Ammon's horn (tissue), 1 donor: ENCODE results near the gene TPSAB1.
"Not testable (repeated sequence)": the region's sequence is repeated elsewhere in the genome, so short reads cannot be mapped to it uniquely, and the experiment has no call there.

ENCODE experiments used
- DNase-seq: peaks from one replicate; pipeline ENCODE4 v3.0.0-alpha.2; 2016; ENCODE audit warnings: low spot score

The TPSAB1 gene

GRCh38 chr16:1247903-1248537, 7.5 kb downstream of the TPSAB1 start:
- not testable (repeated sequence) for DNase-seq

GRCh38 chr16:1249031-1249755, 8.7 kb downstream of the TPSAB1 start:
- not testable (repeated sequence) for DNase-seq

- DNase-seq: not testable (repeated sequence)
These were observed 13.3 kb downstream of the TPSAB1 start for GRCh38 chr16:1253701-1254364.

- DNase-seq: not testable (repeated sequence)
These were observed 14.3 kb downstream of the TPSAB1 start for GRCh38 chr16:1254821-1255220.

GRCh38 chr16:1255276-1256122, 15.0 kb downstream of the TPSAB1 start, which contains the start of gene TPSD1:
Gene TPSD1, plus strand, starts transcription at chr16:1256069. Its CDS starts 212 bp downstream, at chr16:1256281.
- not testable (repeated sequence) for DNase-seq

GRCh38 chr16:1256296-1256873, 15.9 kb downstream of the TPSAB1 start:
- not testable (repeated sequence) for DNase-seq

- DNase-seq: no peak
These were observed 16.4 kb downstream of the TPSAB1 start for GRCh38 chr16:1256874-1257322.

- no peak for DNase-seq
These were observed 17.2 kb downstream of the TPSAB1 start for GRCh38 chr16:1257561-1258224.

- no peak for DNase-seq
These were observed 17.7 kb downstream of the TPSAB1 start for GRCh38 chr16:1258225-1258600.

- DNase-seq: no peak
These were observed 18.6 kb downstream of the TPSAB1 start for GRCh38 chr16:1258906-1259759.

GRCh38 chr16:1259760-1260068, 19.2 kb downstream of the TPSAB1 start:
- DNase-seq: no peak

GRCh38 chr16:1260101-1260680, 19.7 kb downstream of the TPSAB1 start:
- DNase-seq: no peak

- no peak for DNase-seq
These were observed 20.8 kb downstream of the TPSAB1 start for GRCh38 chr16:1261131-1261892.

GRCh38 chr16:1262210-1262845, 21.8 kb downstream of the TPSAB1 start:
- no peak for DNase-seq

- DNase-seq: no peak
These were observed 22.3 kb downstream of the TPSAB1 start for GRCh38 chr16:1262846-1263221.

GRCh38 chr16:1263591-1264344, 23.3 kb downstream of the TPSAB1 start:
- no peak for DNase-seq

- no peak for DNase-seq
These were observed 24.0 kb downstream of the TPSAB1 start for GRCh38 chr16:1264345-1265089.
